K562 (cell line): Measurements from ENCODE around the gene ERG28. TPM values are rescaled to one million over a fixed set of nuclear protein-coding genes. Genes with fewer than 3 reads are reported as not detected.

ENCODE experiments used
- ATAC-seq: fragments of 200-7000 bp; cut with Tn5 transposase; 3 replicates; pipeline ENCODE4 v1.9.1; 2020; ENCODE audit warnings: moderate library complexity
- BruUV-seq: library from RNA; stranded (reverse); fragments of 400-500 nt; replicated peaks from 2 replicates; lab custom pipeline; 2021; lab: Mats Ljungman, UMichigan
- CTCF ChIA-PET: fragments of 300-600 bp; formaldehyde crosslinking; extraction: SDS; loops from one replicate; lab custom pipeline; 2021; ENCODE audit warnings: low intra/inter-chr PET ratio; lab: Yijun Ruan, JAX
- POLR2A ChIA-PET: fragments of 300-600, 350-650 bp; sonication (Branson Sonifier 250); formaldehyde crosslinking; extraction: SDS; loops from one replicate; lab custom pipeline; 2021; ENCODE audit warnings: antibody characterized with exemption, inconsistent platforms; lab: Yijun Ruan, JAX
- DNase-seq, 4 experiments: peaks; one replicate each; pipeline versions ENCODE4 v3.0.0 to v3.0.0-alpha.2; 2011 to 2018; ENCODE audit warnings: low spot score in 3 of 4, mixed read lengths in 3 of 4; ENCODE audit errors: extremely low read depth in 1 of 4
- FAIRE-seq: peaks from 2 replicates; lab custom pipeline; 2011; peaks lifted over from hg19 to GRCh38; lab: Jason Lieb, UNC
- H2AFZ ChIP-seq: 2 replicates; pipeline ENCODE4 v1.6.0; 2011; ENCODE audit warnings: low read depth, low read length, control low read depth, inconsistent platforms
- H3K27ac ChIP-seq: fragments of 200-600 bp; 3 replicates; pipeline ENCODE4 v1.8.0; 2011; ENCODE audit warnings: low read depth, mild to moderate bottlenecking, control low read depth, inconsistent platforms, low read length, moderate library complexity, mixed read lengths; ENCODE audit errors: extremely low read depth
- H3K27me3 ChIP-seq, 2 experiments: fragments of 300-600 bp in 1 of 2; 2 replicates in 1 of 2; 3 replicates in 1 of 2; pipeline versions ENCODE4 v1.6.0 to v1.8.0; 2011; ENCODE audit warnings: inconsistent platforms in 2 of 2, low read length in 2 of 2, mild to moderate bottlenecking in 1 of 2, mixed read lengths in 1 of 2, moderate library complexity in 1 of 2; ENCODE audit not compliant: control insufficient read depth in 2 of 2, insufficient read depth in 2 of 2
- H3K36me3 ChIP-seq: fragments of 300-600 bp; 3 replicates; pipeline ENCODE4 v1.8.0; 2011; ENCODE audit warnings: mild to moderate bottlenecking, low read length, inconsistent platforms; ENCODE audit not compliant: control insufficient read depth, insufficient read depth
- H3K4me1 ChIP-seq, 2 experiments: fragments of 200-600 bp in 1 of 2; replicated peaks in 1 of 2; 2 replicates in 1 of 2; 3 replicates in 1 of 2; pipeline versions ENCODE4 v1.5.1 to v1.8.0; 2011; ENCODE audit warnings: inconsistent platforms in 2 of 2, low read length in 2 of 2, mild to moderate bottlenecking in 1 of 2, mixed read lengths in 1 of 2, moderate library complexity in 1 of 2; ENCODE audit not compliant: control insufficient read depth in 2 of 2, insufficient read depth in 2 of 2
- H3K4me2 ChIP-seq: 2 replicates; pipeline ENCODE4 v1.6.1; 2011; ENCODE audit warnings: low read length, control low read depth, inconsistent platforms, mixed read lengths; ENCODE audit not compliant: insufficient read depth
- H3K4me3 ChIP-seq: fragments of 200-600 bp; sonication (generic), shearing (Covaris generic); 2 replicates; pipeline ENCODE4 v1.5.1; 2016; ENCODE audit warnings: control low read depth, inconsistent platforms
- H3K79me2 ChIP-seq: fragments of 200-600 bp; 3 replicates; pipeline ENCODE4 v1.8.0; 2011; ENCODE audit warnings: low read length, inconsistent platforms; ENCODE audit not compliant: control insufficient read depth, insufficient read depth
- H3K9ac ChIP-seq, 2 experiments: 2 replicates each; pipeline versions ENCODE4 v1.6.0 to v1.6.1; 2011; ENCODE audit warnings: low read depth in 2 of 2, low read length in 2 of 2, control low read depth in 1 of 2, inconsistent platforms in 1 of 2, mild to moderate bottlenecking in 1 of 2, mixed read lengths in 1 of 2; ENCODE audit not compliant: insufficient read depth in 1 of 2
- H3K9me1 ChIP-seq: one replicate; pipeline ENCODE4 v1.6.0; 2011; ENCODE audit warnings: inconsistent platforms, mild to moderate bottlenecking, low read length, moderate library complexity; ENCODE audit not compliant: control insufficient read depth, insufficient read depth
- H3K9me3 ChIP-seq: replicated peaks from 2 replicates; pipeline ENCODE4 v1.5.1; 2011; ENCODE audit warnings: low read depth, low read length, inconsistent platforms; ENCODE audit not compliant: control insufficient read depth, insufficient read depth
- H4K20me1 ChIP-seq: replicated peaks from 2 replicates; pipeline ENCODE4 v1.6.1; 2011; ENCODE audit warnings: low read length, inconsistent platforms, mixed read lengths; ENCODE audit not compliant: control insufficient read depth, insufficient read depth
- CAMTA2 ChIP-seq: fragments of 250-450 bp; sonication (Bioruptor Pico); conservative IDR thresholded peaks from 2 replicates; pipeline ENCODE4 v1.5.1; 2022
- CBX2 ChIP-seq: fragments of 200-600 bp; sonication (generic); IDR thresholded peaks from one replicate; pipeline ENCODE4 v1.6.1; 2012; ENCODE audit warnings: mild to moderate bottlenecking, low read length, inconsistent platforms; ENCODE audit not compliant: insufficient read depth, poor library complexity, severe bottlenecking
- CCNT2 ChIP-seq: IDR thresholded peaks from 2 replicates; pipeline ENCODE4 v1.6.1; 2011; ENCODE audit warnings: borderline replicate concordance, low read depth, mild to moderate bottlenecking, moderate library complexity, mixed read lengths, low read length; ENCODE audit not compliant: insufficient read length; ENCODE audit errors: extremely low read depth
- CHD4 ChIP-seq: fragments of 200-600 bp; sonication (generic); IDR thresholded peaks from 3 replicates; pipeline ENCODE4 v1.6.1; 2012; ENCODE audit warnings: low read depth, mild to moderate bottlenecking, mixed read lengths, low read length, inconsistent platforms; ENCODE audit not compliant: insufficient read depth, insufficient replicate concordance, poor library complexity, severe bottlenecking
- HDGF ChIP-seq: fragments of 450-650 bp; IDR thresholded peaks from 2 replicates; pipeline ENCODE4 v1.6.1; 2016
- HNRNPH1 ChIP-seq: fragments of 200-400 bp; formaldehyde crosslinking; optimal IDR thresholded peaks from 2 replicates; pipeline ENCODE3; 2017; ENCODE audit warnings: low read depth, mild to moderate bottlenecking, low read length, moderate library complexity
- ID3 ChIP-seq, 2 experiments: fragments of 250-450 bp in 1 of 2; fragments of 450-650 bp in 1 of 2; sonication (Bioruptor Pico) in 1 of 2; IDR thresholded peaks; 2 replicates each; pipeline versions ENCODE4 v1.6.1 to v1.8.0; 2016 to 2021; ENCODE audit warnings: mild to moderate bottlenecking in 2 of 2, moderate library complexity in 2 of 2, missing compliant biosample characterization in 1 of 2, missing genetic modification characterization in 1 of 2
- MAFG ChIP-seq: fragments of 450-650 bp; conservative IDR thresholded peaks from 2 replicates; pipeline ENCODE4 v1.6.1; 2016; ENCODE audit warnings: missing genetic modification characterization, missing compliant biosample characterization
- MCM3 ChIP-seq: fragments of 450-650 bp; IDR thresholded peaks from 2 replicates; pipeline ENCODE4 v1.6.1; 2016
- MIER1 ChIP-seq: fragments of 450-650 bp; IDR thresholded peaks from 2 replicates; pipeline ENCODE4 v1.6.1; 2016; ENCODE audit warnings: antibody characterized with exemption, mild to moderate bottlenecking, low read depth
- MTF1 ChIP-seq: fragments of 250-450 bp; sonication (Bioruptor Pico); IDR thresholded peaks from 2 replicates; pipeline ENCODE4 v1.9.0; 2021; ENCODE audit warnings: moderate library complexity, mild to moderate bottlenecking, inconsistent platforms, borderline replicate concordance
- POLR2B ChIP-seq: fragments of 450-650 bp; IDR thresholded peaks from 2 replicates; pipeline ENCODE4 v1.6.1; 2018; ENCODE audit warnings: low read depth; ENCODE audit not compliant: partially characterized antibody
- SREBF2 ChIP-seq: sonication (generic); formaldehyde crosslinking; IDR thresholded peaks from 2 replicates; pipeline ENCODE4 v1.4.0; 2020; ENCODE audit warnings: mild to moderate bottlenecking, missing genetic modification reagents
- TAF7 ChIP-seq: fragments of 450-650 bp; IDR thresholded peaks from 2 replicates; pipeline ENCODE4 v1.6.1; 2016; ENCODE audit warnings: missing genetic modification characterization, missing compliant biosample characterization
- TAF9B ChIP-seq: fragments of 450-650 bp; IDR thresholded peaks from 2 replicates; pipeline ENCODE4 v1.6.1; 2018; ENCODE audit warnings: mild to moderate bottlenecking; ENCODE audit not compliant: partially characterized antibody
- ZFX ChIP-seq: sonication (generic); formaldehyde crosslinking; IDR thresholded peaks from 2 replicates; pipeline ENCODE4 v1.8.0; 2022; ENCODE audit warnings: mild to moderate bottlenecking, missing genetic modification reagents, moderate library complexity
- WGBS: fragments of 100-300 bp; shearing (Covaris generic); methylation state at CpG from one replicate; pipeline ENCODE4 v1.1.6; 2016; ENCODE audit warnings: low coverage, mixed read lengths; ENCODE audit not compliant: insufficient coverage; ENCODE audit errors: missing lambda C conversion rate; 5-methylcytosine and 5-hydroxymethylcytosine counted together
- in situ Hi-C: fragments of 300-500 bp; cut with MboI; formaldehyde crosslinking; loops from 4 replicates; pipeline ENCODE4 v1.15.0; 2018; ENCODE audit warnings: inconsistent platforms, mixed read lengths
- intact Hi-C: fragments of 100-400 bp; cut with micrococcal nuclease; formaldehyde crosslinking; loops from 2 replicates; pipeline ENCODE4 v1.14.2; 2022
- polyA plus RNA-seq, 8 experiments: library from polyadenylated mRNA; depleted of rRNA in 4 of 8; stranded (reverse) in 5 of 8; unstranded in 3 of 8; fragments of >200 nt; fragmentation: Nextera tagmentation in 2 of 8; fragmentation: Illumina TruSeq in 1 of 8; extraction: Ambion mirVana in 2 of 8; extraction: Trizol in 1 of 8; gene quantifications; 2 replicates each; pipeline versions ENCODE4 v1.2.1 to v1.2.3, GENCODE V29; 2011 to 2014; ENCODE audit warnings: inconsistent platforms in 1 of 8, missing spikeins in 1 of 8
- total RNA-seq, 7 experiments: library from RNA; depleted of rRNA in 6 of 7; stranded (reverse); fragments of >200 nt in 6 of 7; fragmentation: Illumina TruSeq in 2 of 7; extraction: Trizol in 2 of 7; gene quantifications; 2 replicates each; pipeline versions ENCODE4 v1.2.1 to v1.2.3, GENCODE V29; 2011 to 2021; ENCODE audit warnings: low replicate concordance in 1 of 7
- TF ChIP-seq, protein P1 (sequence below): fragments of 250-450 bp; sonication (Bioruptor Pico); IDR thresholded peaks from 2 replicates; pipeline ENCODE4 v1.8.0; 2022; ENCODE audit warnings: inconsistent platforms

ERG28 gene
- total and polyA plus RNA-seq, 9 of the 15 experiments (the other 6 are each of a cell fraction or from before 2014, with no cell fraction given), result 3.1 to 34.2 (median 14.2) TPM

DNA sequence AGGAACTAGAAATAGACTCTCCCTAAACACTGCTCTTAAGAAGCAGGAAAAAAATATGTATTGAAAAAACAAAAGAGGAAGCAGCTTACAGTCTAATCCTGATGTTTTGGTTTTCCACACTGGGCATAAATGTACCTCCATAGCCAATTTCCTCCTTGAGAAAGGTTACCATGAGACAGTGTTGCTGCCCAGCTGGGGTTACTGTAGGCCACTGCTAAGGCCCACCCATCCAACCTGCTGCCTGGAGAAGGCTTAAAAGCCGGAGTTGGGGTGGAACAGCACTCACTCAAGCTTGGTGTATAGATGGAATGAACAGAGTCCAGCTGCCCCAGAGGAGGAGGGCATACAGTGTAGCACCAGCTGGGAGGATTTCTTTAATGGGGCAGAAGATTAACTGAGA lies 41.1 kb downstream of the ERG28 start:
- WGBS, result 0% methylated on average over 1 of the region's 1 CpG
- Histone ChIP-seq H3K27ac (no peak overlapping the region), H3K79me2 (no peaks in the 10 kb centered on the region), H3K4me1 (no peaks in the 10 kb centered on the region), H4K20me1 (no peaks in the 10 kb centered on the region), H3K9ac (no peak overlapping the region), H3K4me2 (no peak overlapping the region), H3K9me3 (no peaks in the 10 kb centered on the region), H2AFZ (no peak overlapping the region), H3K27me3 (peaks cover 0 to 13% of the 10 kb centered on the region in 2 experiments; a peak in 2 of 5 replicates), H3K36me3 (no peaks in the 10 kb centered on the region)
- no peak for DNase-seq
- POLR2A ChIA-PET, result no interaction called here
- in situ Hi-C loops (no loop called here), intact Hi-C loops (no loop called here)
- CTCF ChIA-PET, result no interaction called here
- BruUV-seq, result no TSS peak
- TF ChIP-seq MAFG (tag) (no peak), MCM3 (no peak), TAF7 (no peak), MTF1 (CRISPR knock-in tag) (no peak), CBX2 (no peak), CHD4 (no peak), SREBF2 (CRISPR knock-in tag) (no peak), CAMTA2 (CRISPR knock-in tag) (no peak), ZFX (no peak), CCNT2 (no peak), HDGF (no peak), MIER1 (no peak), ID3 (CRISPR knock-in tag; IDR thresholded peaks at IDR 0.05) (no peak), ID3 (tag; IDR thresholded peaks at IDR 0.05) (no peak), POLR2B (no peak), TAF9B (no peak), HNRNPH1 (no peak)
- TF ChIP-seq, protein P1, sequence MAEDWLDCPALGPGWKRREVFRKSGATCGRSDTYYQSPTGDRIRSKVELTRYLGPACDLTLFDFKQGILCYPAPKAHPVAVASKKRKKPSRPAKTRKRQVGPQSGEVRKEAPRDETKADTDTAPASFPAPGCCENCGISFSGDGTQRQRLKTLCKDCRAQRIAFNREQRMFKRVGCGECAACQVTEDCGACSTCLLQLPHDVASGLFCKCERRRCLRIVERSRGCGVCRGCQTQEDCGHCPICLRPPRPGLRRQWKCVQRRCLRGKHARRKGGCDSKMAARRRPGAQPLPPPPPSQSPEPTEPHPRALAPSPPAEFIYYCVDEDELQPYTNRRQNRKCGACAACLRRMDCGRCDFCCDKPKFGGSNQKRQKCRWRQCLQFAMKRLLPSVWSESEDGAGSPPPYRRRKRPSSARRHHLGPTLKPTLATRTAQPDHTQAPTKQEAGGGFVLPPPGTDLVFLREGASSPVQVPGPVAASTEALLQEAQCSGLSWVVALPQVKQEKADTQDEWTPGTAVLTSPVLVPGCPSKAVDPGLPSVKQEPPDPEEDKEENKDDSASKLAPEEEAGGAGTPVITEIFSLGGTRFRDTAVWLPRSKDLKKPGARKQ (CRISPR knock-in tag), result no peak
- TF ChIP-seq, all 486 proteins: peak for 0
- no peak for FAIRE-seq
- no peak for ATAC-seq
- H3K4me3 ChIP-seq, result no peak overlapping the region
- no peaks in the 10 kb centered on the region for H3K9me1 ChIP-seq
